ENCODE measurements around the gene NT5C3B.
"Not testable (repeated sequence)": the region's sequence is repeated elsewhere in the genome, so short reads cannot be mapped to it uniquely, and the experiment has no call there.

The NT5C3B gene

DNA sequence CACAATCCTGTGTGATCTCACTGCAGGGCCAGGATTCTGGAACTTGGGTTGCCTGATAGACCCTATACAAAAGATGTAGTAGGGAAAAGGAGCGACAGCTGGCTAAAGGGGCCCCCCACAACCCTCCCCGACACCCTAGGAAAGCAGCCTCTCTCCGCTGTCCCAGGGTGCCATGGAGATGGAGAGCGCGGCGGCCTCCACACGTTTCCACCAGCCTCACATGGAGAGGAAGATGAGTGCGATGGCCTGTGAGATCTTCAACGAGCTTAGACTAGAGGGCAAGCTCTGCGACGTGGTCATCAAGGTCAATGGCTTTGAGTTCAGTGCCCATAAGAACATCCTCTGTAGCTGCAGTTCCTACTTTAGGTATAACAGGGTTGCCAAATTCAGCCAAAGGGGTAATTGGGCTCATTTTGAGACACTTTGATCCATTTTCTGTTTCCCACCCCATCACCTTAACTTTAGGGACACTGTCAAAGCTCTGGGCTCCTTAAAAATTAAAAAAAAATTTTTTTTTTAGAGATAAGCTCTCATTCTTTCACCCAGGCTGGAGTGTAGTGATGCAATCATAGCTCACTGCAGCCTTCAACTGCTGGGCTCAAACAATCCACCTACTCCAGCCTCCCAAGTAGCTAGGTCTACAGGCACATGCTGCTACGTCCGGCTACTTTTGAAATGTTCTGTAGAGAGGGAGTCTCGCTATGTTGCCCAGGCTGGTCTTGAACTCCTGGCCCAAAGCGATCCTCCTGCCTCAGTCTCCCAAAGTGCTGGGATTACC, 1.9 kb upstream of the NT5C3B start, which contains the start of gene KLHL10:
TSS of gene KLHL10 (plus strand) at position 65 of the 778 bp plus-strand sequence. CDS start at position 173, 108 bp downstream.
- no peak for DNase-seq

GRCh38 chr17:41836550-41837196, 641 bp upstream of the NT5C3B start:
- DNase-seq, result no peak

- DNase-seq, result no peak
These were observed 725 bp downstream of the NT5C3B start for GRCh38 chr17:41835214-41835799.

DNA sequence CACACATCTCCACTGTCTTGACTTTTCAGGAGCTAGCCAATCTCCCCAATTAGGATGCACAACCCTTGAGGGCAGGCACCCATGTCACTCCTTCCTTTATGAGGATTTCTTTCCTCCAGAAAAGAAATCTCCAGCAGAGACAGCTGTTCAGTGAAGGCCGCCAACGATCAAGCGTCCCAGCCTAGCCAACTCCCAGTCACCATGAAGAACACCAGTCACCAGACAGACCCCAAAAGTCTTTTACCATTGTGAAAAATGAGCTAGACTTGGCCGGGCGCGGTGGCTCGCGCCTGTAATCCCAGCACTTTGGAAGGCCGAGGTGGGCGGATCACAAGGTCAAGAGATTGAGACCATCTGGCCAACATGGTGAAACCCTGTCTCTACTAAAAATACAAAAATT, 6.1 kb downstream of the NT5C3B start:
- not testable (repeated sequence) for DNase-seq

DNA sequence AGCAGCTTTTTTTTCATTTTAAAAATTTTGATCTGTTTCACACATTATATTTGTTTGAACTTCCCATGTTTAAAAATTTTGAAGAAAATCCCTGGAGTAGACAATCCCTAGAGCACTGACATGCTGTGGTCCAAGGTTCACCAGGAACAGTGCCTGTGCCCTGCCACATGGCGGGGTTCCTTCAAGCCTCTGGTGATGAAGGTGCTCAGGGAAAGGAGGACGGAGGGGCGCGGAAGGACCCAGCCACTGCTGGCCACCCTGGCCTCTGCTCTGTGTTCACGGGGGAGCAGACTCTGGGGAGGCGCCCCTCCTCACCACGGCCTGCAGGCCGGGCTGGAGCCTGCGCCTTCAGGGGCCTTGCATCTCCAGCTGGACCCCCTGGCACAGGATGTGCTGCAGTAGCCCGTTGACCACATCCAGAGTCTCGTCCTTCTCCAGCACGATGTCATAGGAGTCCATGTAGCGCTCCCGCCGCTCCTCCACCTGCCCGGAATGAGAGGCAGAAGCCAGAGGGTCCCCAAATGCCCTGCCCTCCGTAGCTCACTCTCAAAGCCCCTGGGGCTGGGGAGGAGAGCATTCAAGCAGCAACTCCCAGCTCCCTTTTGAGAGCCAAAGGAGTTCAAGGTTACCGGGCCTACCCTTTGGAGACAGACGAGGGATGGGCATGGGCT, 10.7 kb downstream of the NT5C3B start:
- DNase-seq, result no peak

DNA sequence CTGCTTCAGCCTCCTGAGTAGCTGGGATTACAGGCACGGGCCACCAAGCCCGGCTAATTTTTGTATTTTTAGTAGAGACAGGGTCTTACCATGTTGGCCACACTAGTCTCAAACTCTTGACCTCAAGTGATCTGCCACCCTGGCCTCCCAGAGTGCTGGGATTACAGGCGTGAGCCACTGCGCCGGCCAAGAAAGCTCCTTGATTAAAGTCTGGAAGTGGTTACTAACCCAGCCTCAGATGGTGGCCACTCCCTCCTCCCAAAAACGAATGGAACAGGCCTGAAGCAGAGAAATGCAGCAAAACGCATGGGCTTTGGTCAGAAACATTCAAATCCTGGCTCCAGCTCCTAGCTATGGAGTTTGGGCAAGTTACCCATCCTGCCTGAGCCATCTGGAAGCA, 11.9 kb downstream of the NT5C3B start:
- no peak for DNase-seq

- no peak for DNase-seq
These were observed 12.5 kb downstream of the NT5C3B start for GRCh38 chr17:41823580-41823979.

DNA sequence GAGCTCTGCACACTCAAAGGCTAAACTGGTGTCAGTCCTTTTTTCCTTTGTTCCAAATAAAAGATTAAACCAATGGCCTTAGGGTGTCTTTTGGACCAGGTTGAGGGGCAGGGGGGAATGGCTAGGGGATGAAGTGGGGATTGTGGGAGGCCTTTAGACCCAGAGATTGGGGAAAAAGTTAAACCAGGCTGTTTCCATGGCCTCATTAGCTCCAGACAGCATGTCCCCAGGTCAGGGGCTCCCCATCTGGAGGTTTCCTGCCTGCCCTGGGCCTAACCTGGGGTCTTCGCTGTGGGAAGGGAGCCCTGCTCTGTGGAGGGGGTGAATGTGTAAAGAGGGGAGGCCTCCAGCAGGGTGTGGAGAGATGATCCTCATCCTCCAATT, 12.9 kb downstream of the NT5C3B start:
- DNase-seq, result no peak

DNA sequence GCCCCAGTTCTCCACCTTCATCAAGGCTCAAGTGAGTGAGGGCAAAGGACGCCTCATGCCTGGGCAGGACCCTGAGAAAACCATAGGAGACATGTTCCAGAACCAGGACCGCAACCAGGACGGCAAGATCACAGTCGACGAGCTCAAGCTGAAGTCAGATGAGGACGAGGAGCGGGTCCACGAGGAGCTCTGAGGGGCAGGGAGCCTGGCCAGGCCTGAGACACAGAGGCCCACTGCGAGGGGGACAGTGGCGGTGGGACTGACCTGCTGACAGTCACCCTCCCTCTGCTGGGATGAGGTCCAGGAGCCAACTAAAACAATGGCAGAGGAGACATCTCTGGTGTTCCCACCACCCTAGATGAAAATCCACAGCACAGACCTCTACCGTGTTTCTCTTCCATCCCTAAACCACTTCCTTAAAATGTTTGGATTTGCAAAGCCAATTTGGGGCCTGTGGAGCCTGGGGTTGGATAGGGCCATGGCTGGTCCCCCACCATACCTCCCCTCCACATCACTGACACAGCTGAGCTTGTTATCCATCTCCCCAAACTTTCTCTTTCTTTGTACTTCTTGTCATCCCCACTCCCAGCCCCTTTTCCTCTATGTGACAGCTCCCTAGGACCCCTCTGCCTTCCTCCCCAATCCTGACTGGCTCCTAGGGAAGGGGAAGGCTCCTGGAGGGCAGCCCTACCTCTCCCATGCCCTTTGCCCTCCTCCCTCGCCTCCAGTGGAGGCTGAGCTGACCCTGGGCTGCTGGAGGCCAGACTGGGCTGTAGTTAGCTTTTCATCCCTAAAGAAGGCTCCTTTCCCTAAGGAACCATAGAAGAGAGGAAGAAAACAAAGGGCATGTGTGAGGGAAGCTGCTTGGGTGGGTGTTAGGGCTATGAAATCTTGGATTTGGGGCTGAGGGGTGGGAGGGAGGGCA, 13.6 kb downstream of the NT5C3B start:
- no peak for DNase-seq

DNA sequence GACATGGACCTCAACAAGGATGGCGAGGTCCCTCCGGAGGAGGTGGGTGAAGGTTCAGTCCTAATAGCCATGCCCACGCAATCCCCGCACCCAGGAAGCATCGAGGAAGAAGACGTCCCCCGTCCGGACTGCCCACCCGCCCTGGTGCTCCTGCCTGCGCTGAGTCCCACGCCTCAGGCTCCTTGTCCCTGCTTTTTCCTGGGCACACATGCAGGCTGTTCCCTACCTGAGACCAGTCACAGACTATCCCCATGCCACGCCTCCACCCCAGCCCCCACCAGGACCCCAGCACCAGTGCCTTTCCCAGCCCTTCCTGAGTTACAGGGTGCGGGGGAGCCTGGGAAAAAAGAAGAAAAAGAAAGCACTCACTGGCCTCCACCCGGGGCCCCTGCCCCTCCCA, 14.3 kb downstream of the NT5C3B start:
- DNase-seq, result no peak

DNA sequence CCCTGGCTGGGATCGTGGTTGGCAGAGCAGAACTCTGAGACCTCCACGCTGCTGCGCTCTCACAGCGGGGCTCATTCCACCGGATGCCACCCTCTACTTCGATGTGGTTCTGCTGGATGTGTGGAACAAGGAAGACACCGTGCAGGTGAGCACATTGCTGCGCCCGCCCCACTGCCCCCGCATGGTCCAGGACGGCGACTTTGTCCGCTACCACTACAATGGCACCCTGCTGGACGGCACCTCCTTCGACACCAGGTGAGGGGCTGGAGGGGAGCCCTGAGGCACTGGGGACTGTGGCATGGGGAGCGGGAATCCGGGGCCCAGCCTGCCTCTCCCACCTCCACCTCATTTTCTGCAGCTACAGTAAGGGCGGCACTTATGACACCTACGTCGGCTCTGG, 18.0 kb downstream of the NT5C3B start:
- no peak for DNase-seq

GRCh38 chr17:41816637-41817320, 19.3 kb downstream of the NT5C3B start:
- DNase-seq, result no peak

DNA sequence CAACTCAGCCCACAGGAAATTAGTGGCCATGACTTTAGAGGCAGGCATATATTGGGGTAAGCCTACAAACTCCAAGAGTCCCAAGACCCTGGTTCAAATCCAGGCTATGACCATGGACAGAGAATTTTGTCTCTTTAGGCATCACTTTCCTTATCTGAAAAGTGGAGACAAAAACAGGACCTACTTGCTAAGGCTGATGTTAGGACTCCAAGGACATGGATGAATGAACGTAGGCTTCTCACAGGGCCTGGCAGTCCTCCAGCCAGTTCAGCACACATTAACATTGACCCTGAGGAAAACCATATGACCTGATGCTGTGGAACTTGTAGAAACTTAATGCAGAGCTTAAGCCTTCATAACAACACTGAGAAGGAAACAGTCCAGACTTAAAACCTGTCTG, 21.8 kb downstream of the NT5C3B start:
- DNase-seq, result no peak

GRCh38 chr17:41813699-41814124, 22.3 kb downstream of the NT5C3B start:
- DNase-seq, result no peak

GRCh38 chr17:41813152-41813680, 22.8 kb downstream of the NT5C3B start:
- DNase-seq, result no peak

- DNase-seq, result peak; percentile 84
These were observed 23.5 kb downstream of the NT5C3B start, which contains the start of gene FKBP10 for GRCh38 chr17:41812381-41813151. Gene FKBP10 (plus strand): TSS chr17:41813004. CDS start chr17:41813035, 31 bp downstream.

GRCh38 chr17:41811549-41812380, 24.3 kb downstream of the NT5C3B start, which contains the start of gene P3H4:
Gene P3H4 (minus strand): TSS chr17:41811949. CDS start chr17:41811915, 34 bp downstream.
- peak; percentile 78 for DNase-seq

GRCh38 chr17:41810659-41811548, 25.1 kb downstream of the NT5C3B start:
- DNase-seq, result no peak
